IPS-NIHi7 (cell line): ENCODE measurements around the gene ING4.

Experiments
- DNase-seq: peaks from one replicate; pipeline ENCODE4 v3.0.0; 2012; ENCODE audit warnings: mixed read lengths; ENCODE audit errors: extremely low spot score

The ING4 gene

GRCh38 chr12:6635856-6636531 is 26.9 kb downstream of the ING4 start, which contains the start of gene LPAR5:
LPAR5 (minus strand) TSS chr12:6635959; CDS start chr12:6621248, 14,711 bp downstream.
- DNase-seq, result peak; percentile 57

GRCh38 chr12:6635375-6635855 is 27.5 kb downstream of the ING4 start:
- DNase-seq, result no peak

GRCh38 chr12:6632026-6632983 is 30.6 kb downstream of the ING4 start:
- no peak for DNase-seq

GRCh38 chr12:6631549-6631961 is 31.4 kb downstream of the ING4 start:
- no peak for DNase-seq

GRCh38 chr12:6630736-6631135 is 32.2 kb downstream of the ING4 start:
- no peak for DNase-seq

DNA sequence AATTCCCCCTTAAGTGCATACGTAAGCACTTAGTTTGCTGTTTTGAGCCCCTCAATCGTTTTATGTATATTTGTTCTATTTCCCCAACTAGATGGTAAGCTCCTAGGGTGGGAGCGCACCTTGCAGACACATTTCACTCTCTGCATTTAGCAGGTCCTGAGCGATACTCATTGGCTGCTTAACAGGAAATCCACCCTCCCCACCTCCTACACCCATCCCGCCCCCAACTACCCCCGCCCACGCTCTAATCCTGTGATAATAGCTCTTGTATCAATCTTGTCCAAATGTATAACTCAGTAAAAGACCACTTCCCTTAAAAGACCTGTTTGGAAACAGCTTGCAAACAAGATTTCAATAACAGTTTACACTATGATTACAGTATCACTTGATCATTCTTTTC is 35.3 kb downstream of the ING4 start:
- no peak for DNase-seq

GRCh38 chr12:6626654-6627283 is 36.1 kb downstream of the ING4 start:
- no peak for DNase-seq

DNA sequence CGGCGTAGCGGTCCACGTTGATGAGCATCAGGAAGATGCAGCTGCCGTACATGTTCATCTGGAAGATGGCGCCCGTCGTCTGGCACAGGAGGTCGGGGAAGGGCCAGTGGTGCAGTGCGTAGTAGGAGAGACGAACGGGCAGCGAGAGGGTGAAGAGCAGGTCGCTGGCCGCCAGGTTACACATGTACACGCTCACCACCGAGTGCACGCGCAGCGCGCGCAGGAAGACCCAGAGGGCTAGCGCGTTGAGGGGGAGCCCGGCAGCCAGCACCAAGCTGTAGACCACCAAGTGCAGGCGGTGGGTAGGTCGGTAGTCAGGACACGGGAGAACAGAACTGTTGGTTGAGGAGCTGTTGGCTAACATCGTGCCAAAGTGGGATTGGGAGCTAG is 42.0 kb downstream of the ING4 start:
- DNase-seq, result no peak

DNA sequence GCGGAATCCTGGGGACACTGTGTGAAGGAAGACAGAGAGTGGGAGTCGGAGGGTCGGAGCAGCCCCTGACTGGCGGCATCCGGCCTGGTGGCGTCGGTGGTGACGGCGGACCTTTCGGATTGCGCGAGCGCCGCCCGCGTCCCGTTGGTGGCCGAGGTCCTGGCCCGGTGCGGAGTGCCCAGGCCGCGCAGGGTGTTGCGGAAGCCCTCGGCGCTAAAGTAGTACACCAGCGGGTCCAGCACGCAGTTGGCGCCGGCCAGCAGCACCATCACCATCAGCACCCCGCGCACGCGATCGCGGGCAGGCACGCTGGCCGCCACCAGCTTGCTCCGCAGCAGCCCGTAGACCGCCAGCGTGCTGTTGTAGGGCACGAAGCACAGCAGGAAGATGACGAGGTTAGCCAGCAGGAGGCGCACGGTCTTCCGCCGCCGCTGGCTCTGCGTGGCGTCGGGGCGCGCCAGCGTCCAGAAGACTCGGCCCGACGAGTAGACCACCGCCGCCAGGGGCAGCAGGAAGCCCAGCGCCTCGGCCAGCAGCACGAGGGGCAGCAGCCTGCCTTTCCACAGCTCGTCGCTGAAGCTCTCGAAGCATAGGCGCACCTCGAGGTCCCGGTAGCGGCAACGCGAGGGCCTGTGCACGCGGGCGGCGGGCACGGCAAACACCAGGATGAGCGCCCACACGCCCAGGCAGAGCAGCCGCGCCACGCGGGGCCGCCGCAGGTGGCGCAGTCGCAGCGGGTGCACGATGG is 42.6 kb downstream of the ING4 start:
- DNase-seq, result peak; percentile 85

- DNase-seq, result no peak
Observed at GRCh38 chr12:6618483-6619225, 44.3 kb downstream of the ING4 start.

DNA sequence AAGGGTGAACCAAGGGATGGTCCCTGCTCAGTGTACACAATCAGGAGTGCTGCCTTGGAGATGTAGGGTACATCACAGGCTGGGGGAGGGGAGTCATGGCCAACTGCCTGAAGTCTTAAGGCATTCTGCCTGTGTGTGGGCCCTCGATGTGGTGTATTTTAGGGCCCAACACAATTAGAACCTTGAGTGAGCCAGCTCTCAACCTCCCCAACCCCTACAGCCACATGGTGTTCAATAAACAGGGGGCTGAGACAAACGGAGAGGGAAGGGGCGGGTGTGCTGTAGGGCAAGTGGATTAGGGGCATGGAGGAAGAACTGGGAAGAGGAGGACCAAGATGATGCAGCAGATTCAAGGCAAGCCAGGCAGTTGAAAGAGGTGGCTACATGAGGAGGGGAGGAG is 47.1 kb downstream of the ING4 start:
- DNase-seq, result no peak

DNA sequence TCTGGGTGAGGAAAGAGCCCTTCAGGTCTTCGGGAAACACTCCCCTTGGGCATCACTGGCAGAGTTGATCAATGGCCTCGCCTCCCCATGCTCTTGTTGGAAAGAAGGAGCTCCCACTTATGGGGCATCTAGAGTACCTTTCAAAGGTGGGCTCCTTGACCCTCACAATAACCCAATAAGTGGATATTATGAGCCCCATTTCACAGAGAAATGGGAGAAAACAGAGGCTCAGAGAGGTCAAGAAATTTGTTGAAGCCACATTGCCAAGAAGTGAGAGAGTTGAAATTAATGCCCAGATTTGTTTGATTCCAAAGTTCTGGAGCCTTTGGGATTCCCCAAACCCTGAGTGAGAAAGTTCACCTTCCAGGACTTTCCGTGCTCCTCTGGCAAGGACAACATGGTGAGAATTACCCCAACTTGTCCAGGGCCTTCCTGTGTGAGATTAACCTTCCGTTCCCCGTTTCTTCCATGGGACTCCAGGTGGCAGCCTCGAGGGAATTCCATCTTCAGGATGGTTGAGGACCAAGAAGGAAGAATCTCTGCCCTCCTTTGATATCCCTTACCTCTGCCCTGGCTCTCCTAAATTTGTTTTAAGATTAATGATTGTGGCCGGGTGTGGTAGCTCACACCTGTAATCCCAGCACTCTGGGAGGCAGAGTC is 48.3 kb downstream of the ING4 start:
- DNase-seq, result peak; percentile 47

DNA sequence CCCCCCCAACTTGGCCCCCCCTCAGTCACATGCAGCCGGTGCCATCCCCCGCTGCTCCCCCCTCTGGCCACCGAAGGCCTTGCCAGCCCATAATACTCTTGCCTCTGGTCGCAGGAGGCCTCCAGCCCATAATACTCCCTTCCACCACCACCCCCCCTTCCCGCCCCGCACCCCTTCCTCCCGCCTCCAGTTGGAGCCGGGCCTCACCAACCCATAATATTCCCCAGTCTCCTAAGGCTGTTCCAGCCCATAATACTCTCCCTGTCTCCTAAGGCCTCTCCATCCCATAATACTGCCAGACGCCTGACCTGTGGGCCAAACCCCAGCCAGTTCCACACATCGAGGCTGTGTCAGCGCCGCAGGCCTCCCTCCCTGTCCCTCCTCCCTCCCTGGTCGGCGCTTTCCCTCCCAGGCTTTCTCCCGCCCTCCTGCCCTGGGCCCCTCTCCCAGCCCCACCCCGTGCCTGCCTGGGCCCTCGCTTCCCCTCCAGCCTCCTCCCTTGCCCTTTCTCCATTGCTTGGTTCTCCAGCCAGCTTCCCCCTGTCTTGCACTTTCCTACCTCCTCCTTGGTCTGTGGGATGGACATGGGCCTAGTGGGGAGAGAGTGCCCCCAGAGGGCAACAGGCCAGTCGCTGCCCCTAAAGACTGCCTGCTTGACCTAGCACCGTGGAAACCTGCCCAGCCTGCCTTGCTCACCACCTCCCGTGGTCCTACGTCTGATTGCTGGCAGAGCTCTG is 49.0 kb downstream of the ING4 start:
- DNase-seq, result peak; percentile 91

- peak; percentile 42 for DNase-seq
Observed at GRCh38 chr12:6613015-6613775, 49.7 kb downstream of the ING4 start.

DNA sequence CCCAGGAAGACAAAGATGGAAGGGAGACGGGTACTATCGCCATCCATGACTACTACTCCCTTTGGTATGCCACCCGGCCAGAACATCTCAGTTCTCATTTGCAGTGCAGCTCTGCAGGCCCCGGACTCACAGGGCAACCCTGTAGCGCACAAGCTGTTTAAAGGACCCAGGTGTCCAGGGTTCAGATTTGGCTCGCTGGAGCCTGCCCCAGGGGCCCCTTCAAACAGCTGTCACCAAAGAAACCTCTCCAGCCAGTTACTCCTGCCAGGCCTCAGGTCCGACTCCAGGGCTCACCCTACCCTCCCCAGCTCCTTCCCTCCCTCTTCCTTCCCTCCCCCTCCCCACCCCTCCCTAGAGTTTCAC is 50.3 kb downstream of the ING4 start:
- DNase-seq, result no peak

- DNase-seq, result no peak
Observed at GRCh38 chr12:6612247-6612646, 50.7 kb downstream of the ING4 start.

DNA sequence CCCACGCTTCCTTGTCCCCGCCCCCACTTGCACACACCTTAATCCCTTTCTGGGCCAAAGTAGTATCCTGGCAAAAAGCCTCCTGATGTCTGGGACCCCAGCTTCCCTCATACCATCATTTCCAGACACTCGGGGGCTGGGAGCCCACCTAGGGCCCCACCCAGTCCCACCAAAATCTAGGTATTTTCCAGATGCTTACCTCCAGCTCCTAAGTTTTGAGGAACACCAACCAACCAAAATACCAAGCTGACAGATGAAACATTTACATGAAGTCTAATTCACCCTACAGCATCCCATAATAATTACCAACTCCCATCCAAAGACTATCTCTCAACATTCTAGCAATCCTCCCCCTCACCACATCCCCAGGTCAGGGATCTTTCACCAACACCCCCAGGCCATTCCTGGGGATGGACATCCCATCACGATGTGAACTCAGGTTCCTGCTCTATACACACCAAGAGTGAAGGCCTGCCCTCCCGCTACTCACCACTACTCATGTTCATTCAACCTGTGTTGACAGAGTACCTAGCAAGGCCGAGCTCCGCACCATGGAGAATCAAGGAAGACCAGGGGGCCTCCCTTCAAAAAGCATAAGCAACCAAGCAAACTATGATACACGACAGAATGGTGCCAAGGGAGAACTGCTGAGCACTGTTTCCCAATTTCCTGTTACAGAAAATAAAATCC is 54.2 kb downstream of the ING4 start:
- DNase-seq, result no peak
